HG03097 (cell line): ENCODE results near the gene PRRX2.
"Not testable (repeated sequence)": the region's sequence is repeated elsewhere in the genome, so short reads cannot be mapped to it uniquely, and the experiment has no call there.

Experiments used
- ATAC-seq: cut with Tn5 transposase; IDR thresholded peaks from one replicate; pipeline ENCODE4 v1.9.1; 2021; ENCODE audit not compliant: unreplicated experiment, low FRiP score

The PRRX2 gene

DNA sequence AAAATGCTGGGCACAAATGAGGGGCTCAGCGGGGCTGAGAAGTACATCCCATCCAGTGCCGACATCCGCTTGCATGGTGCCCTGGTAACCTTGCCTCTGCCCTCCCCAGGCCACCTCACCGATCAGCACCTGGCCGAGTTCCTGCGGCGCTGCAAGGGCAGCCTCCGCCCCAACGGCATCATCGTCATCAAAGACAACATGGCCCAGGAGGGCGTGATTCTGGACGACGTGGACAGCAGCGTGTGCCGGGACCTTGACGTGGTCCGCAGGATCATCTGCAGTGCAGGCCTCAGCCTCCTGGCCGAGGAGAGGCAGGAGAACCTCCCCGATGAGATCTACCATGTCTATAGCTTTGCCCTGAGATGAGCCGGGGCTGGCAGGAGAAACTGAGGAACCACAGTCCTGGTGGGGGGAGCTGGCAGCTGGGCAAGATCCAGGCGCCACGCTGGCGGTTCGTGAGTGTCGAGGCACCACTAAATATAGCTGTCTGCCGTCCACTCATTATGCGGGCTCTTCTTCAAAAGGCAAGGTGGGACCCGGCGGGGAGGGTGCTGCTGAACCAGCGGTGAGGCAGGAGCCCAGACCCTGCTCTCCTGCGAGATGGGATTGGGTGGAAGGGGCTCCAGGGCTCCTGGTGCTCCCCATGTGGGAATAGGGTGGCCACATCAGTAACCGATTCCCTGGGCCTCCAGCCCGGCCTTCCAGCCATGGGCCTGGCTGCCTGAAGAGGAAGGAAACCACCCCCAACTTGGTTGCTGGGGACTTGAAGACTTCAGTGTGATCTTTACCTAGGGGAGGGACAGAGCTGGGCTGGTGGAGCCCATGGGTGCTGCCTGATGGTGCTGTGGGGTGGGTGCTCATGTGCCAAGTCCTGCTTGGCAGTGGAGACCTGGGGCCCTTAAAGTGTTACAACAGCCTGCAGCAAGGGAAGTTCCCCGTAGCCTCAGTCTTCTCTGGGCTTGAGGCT is 30.1 kb upstream of the PRRX2 start:
- no peak for ATAC-seq

DNA sequence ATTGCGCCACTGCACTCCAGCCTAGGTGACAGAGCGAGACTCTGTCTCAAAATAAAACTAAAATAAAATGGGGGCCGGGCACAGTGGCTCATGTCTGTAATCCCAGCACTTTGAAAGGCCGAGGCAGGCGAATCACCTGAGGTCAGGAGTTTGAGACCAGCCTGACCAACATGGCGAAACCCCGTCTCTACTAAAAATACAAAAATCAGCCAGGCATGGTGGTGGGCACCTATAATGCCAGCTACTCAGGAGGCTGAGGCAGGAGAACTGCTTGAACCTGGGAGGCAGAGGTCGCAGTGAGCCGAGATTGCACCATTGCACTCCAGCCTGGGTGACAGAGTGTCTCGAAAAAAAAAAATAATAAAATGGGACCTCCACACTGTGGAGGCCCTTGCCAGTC is 29.1 kb upstream of the PRRX2 start:
- ATAC-seq, result not testable (repeated sequence)

GRCh38 chr9:129637102-129637501 is 28.3 kb upstream of the PRRX2 start:
- no peak for ATAC-seq

DNA sequence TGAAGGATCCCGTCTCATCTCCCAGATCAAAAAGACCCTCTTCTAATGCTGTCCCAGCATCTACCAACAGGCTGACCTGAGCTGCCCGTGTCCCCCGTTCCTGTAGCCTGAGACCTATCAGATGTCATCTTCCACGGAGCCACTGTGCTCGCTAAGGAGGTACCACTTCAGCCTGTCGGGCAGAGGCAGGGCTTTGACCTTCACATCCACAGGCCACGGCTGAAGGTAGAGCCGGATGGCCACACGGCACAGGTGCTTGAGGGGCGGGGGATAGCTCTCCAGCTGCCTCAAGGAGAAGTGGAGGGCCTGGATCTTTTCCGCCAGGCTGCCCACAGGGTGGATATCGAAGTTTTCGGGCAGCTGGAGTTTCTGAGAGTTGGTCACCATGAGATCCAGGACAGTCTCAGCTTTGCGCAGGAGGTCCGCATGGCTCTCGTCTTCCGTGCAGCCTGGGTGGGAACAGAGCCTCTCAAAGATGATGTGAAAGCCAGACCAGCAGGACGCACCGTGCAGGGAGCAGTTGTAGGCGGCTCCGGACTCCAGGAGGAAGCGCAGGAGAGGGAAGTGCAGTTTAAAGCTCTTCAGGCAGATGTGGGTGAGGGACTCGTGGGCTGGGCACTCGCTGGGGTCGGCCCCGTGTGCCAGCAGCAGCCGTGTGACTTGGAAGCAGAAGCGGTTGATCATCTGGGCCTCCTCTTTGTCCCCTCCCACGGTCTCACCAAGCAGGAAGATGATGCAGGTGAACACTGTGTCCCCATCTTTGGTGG is 27.6 kb upstream of the PRRX2 start:
- ATAC-seq, result no peak

- ATAC-seq, result no peak
Observed at GRCh38 chr9:129639034-129639630, 26.3 kb upstream of the PRRX2 start.

- ATAC-seq, result no peak
Observed at GRCh38 chr9:129639756-129640085, 25.7 kb upstream of the PRRX2 start.

DNA sequence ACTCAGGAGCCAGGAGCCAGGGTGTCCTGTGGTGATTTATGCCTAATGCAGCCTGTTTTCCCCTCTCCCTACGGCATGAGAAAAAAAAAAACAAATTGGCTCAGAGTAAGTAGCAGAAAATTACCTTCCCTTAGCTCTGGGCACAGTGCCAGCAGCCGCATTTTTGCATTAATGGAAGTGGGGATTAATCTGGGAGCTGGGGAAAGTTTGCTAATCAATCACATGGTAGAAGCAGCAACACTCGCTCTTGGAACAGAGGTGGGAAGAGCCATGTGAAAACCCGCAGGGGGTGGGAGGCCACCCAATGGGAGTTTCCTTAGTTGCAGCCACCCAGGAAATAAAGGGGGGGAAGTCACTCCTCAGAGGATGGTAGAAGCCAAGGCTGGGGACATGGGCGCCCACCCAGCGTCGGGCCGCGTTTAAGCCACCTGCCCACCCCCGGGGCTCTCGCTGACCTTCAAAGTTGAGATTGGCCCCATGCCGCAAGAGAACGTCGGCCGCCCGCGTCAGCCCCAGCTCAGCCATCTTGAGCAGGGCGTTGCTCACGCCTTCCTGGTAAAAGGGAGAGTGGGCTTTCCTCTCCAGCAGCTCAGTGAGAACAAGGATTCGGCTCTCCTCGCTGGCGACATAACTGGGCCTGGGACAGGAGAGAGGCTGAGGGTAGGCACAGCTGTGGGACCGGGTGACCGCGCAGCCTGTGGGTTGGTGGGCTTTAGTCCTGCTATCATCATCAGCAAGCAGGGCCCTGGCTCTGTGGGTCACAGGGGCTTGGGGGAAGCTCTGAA is 25.2 kb upstream of the PRRX2 start:
- ATAC-seq, result no peak

GRCh38 chr9:129640871-129641749 is 24.3 kb upstream of the PRRX2 start:
- no peak for ATAC-seq

GRCh38 chr9:129641750-129642585 is 23.5 kb upstream of the PRRX2 start, which contains the start of gene ASB6:
ASB6 (minus strand) TSS chr9:129642151; CDS start chr9:129641999, 152 bp downstream.
- ATAC-seq, result peak; percentile 93

- ATAC-seq, result no peak
Observed at GRCh38 chr9:129643706-129644105, 21.7 kb upstream of the PRRX2 start.

DNA sequence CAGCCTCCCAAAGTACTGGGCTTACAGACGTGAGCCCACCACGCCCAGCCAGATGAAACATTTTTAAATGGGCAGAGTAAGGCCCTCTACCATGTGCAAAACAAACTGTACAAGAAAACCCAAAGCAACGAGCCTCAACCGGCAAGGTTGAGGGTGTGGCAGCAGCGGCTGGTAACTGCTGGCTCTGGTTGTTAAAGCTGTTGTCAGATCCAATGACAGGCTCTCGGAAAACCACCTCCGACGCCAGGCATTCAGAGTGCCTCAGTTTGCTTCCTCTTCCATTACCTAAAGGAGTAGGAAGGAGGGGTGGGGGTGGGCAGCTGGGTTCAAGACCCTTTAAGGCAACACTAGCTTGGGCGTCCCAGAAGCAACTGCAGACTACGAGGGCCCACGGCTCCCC is 21.1 kb upstream of the PRRX2 start:
- ATAC-seq, result no peak

DNA sequence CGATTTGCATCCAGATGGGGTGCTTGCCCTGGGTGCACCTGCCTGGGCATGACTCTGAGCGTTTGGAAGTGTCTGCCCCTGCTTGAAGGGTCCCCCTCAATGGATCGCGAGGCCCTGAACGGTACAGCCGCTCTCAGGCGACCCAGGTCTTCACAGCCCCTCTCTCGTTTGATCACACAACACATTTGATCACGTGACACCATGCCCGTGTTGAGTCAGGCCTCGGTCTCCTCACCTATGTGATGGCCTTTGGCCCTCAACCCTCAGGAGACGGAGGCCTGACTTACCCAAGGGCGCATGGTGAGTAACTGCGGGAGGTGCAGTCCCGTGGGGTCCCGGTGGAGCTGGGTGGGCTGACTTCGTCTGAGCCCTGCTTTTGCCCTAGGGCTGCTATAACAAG is 20.5 kb upstream of the PRRX2 start:
- no peak for ATAC-seq

DNA sequence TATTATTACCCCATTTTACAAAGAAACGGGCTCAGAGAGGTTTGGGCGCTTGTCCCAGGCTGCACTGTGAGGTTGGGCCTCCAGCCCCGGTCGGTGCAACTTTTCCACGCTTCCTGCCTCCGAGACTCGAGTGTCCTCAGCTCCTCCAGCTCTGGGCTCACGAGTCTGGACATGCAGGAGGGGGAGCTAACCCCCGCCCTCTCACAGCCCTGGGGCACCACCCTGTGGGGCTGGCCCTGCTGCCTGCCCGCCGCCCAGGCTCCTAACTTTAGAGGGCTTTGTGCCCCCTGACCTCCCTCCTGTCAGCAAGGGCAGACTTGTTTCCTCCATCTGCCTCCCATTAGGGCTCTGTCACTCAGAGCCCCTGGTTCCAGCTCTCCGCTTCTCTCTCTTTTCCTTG is 19.2 kb upstream of the PRRX2 start:
- ATAC-seq, result no peak

DNA sequence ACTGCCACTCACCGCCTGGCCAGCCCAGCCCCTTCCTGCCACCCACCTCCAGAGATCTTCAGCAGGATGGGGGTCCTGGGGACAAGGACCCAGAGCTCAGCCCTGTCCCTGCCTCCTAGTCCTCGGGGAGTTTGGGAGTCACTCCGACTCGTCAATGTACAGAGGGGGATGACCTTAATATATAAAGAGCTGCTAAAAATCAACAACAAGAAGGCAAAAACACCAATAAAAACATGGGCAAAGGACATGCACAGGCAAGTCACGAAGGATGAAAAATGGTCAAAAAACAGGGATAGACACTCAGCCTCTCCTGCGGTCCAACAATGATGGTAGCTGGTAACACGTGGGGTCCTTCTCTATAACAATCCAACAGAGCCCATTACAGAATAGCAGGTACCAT is 18.8 kb upstream of the PRRX2 start:
- ATAC-seq, result no peak

- ATAC-seq, result no peak
Observed at GRCh38 chr9:129647635-129648034, 17.8 kb upstream of the PRRX2 start.

DNA sequence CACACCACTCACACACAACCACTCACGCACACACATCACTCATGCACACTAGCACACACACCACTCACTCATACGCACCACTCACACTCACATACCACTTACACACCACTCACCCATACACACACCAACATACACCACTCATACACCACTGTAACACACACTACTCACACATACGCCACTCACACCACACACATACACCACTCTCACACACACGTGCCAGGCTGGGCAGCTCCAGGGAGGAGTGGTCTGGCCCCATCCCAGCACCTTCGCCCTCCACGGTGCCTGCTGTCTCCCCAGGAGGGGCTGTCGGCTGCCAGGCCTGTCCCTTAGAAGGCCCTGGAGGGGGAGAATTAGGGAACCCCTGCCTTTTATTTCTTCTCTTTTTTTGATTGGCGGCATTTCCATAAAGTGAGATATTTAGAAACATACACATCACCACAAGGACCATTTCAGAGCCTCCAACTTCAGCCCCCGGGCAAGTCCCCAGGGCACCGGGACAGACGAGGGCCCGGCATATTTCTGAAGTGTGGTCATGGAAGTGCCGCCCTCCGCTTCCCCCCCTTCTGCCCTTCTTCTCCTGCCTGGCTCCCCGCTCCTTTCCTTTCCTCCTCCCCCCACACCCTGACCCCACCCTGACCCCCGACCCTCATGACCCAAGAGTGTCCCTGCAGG is 17.2 kb upstream of the PRRX2 start:
- no peak for ATAC-seq

- no peak for ATAC-seq
Observed at GRCh38 chr9:129648764-129649115, 16.7 kb upstream of the PRRX2 start.
